LNCaP clone FGC (cell line): ENCODE data around the gene IRF3.

Source experiments
- DNase-seq: peaks from one replicate; pipeline ENCODE4 v3.0.0-alpha.2; 2011; ENCODE audit warnings: low read depth
- H3K4me3 ChIP-seq: 2 replicates; pipeline ENCODE4 v1.5.1; 2011; ENCODE audit warnings: mild to moderate bottlenecking, low read depth, low read length, control low read depth
- TF ChIP-seq, protein P1 (sequence below): IDR thresholded peaks from 2 replicates; pipeline ENCODE4 v1.5.1; 2012; ENCODE audit warnings: mild to moderate bottlenecking; ENCODE audit not compliant: control insufficient read depth, insufficient read depth; ENCODE audit errors: extremely low read depth

The IRF3 gene

GRCh38 chr19:49654581-49654980, 11.1 kb downstream of the IRF3 start:
- H3K4me3 ChIP-seq: no peak overlapping the region
- TF ChIP-seq, protein P1, sequence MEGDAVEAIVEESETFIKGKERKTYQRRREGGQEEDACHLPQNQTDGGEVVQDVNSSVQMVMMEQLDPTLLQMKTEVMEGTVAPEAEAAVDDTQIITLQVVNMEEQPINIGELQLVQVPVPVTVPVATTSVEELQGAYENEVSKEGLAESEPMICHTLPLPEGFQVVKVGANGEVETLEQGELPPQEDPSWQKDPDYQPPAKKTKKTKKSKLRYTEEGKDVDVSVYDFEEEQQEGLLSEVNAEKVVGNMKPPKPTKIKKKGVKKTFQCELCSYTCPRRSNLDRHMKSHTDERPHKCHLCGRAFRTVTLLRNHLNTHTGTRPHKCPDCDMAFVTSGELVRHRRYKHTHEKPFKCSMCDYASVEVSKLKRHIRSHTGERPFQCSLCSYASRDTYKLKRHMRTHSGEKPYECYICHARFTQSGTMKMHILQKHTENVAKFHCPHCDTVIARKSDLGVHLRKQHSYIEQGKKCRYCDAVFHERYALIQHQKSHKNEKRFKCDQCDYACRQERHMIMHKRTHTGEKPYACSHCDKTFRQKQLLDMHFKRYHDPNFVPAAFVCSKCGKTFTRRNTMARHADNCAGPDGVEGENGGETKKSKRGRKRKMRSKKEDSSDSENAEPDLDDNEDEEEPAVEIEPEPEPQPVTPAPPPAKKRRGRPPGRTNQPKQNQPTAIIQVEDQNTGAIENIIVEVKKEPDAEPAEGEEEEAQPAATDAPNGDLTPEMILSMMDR: no peak
- DNase-seq: no peak

GRCh38 chr19:49653466-49653806, 12.2 kb downstream of the IRF3 start:
- DNase-seq: no peak
- no peak overlapping the region for H3K4me3 ChIP-seq

GRCh38 chr19:49652551-49653465, 12.8 kb downstream of the IRF3 start:
- TF ChIP-seq, protein P1: no peak
- no peak for DNase-seq
- no peak overlapping the region for H3K4me3 ChIP-seq

More at GRCh38 chr19:49653466-49653806, 12.2 kb downstream of the IRF3 start:
- TF ChIP-seq, protein P1: no peak

GRCh38 chr19:49651820-49652550, 13.7 kb downstream of the IRF3 start:
- no peak for DNase-seq
- H3K4me3 ChIP-seq: no peak overlapping the region
- TF ChIP-seq, protein P1: no peak

DNA sequence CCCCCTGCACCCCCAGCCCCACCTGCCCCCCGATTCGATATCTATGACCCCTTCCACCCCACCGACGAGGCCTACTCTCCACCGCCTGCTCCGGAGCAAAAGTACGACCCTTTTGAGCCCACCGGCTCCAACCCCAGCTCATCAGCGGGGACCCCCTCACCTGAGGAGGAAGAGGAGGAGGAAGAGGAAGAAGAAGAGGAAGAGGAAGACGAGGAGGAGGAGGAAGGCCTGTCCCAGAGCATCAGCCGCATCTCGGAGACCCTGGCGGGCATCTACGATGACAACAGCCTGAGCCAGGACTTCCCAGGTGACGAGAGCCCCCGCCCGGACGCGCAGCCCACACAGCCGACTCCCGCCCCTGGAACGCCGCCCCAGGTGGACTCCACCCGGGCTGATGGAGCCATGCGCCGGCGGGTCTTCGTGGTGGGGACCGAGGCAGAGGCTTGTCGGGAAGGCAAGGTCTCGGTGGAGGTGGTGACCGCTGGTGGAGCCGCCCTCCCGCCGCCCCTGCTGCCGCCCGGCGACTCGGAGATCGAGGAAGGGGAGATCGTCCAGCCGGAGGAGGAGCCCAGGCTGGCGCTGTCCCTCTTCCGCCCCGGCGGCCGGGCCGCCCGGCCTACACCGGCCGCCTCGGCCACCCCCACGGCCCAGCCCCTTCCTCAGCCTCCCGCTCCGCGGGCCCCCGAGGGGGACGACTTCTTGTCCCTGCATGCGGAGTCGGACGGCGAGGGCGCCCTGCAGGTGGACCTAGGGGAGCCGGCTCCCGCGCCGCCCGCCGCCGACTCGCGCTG, 14.4 kb downstream of the IRF3 start:
- H3K4me3 ChIP-seq: no peak overlapping the region
- TF ChIP-seq, protein P1: no peak
- DNase-seq: no peak

- no peak overlapping the region for H3K4me3 ChIP-seq
- no peak for DNase-seq
- TF ChIP-seq, protein P1: no peak
These were observed 19.1 kb downstream of the IRF3 start for GRCh38 chr19:49646586-49646985.
